GM18526 (cell line): Measurements from ENCODE around the gene AUP1.

Experiments
- POLR2A ChIP-seq: IDR thresholded peaks from 3 replicates; pipeline ENCODE4 v1.6.1; 2011; ENCODE audit not compliant: insufficient read length; ENCODE audit errors: extremely low read depth

AUP1 gene

GRCh38 chr2:74482801-74483674 is 46.5 kb downstream of the AUP1 start, which contains the start of the genes CCDC142 and TTC31:
Gene CCDC142 (minus strand): TSS chr2:74482998. CDS start chr2:74482837, 161 bp downstream.
Gene TTC31 (plus strand): TSS chr2:74483081. CDS start chr2:74483096, 15 bp downstream.
- TF ChIP-seq POLR2A = peak; percentile 79

- no peak for TF ChIP-seq POLR2A
Measured at GRCh38 chr2:74481961-74482800, 47.3 kb downstream of the AUP1 start.

- no peak for TF ChIP-seq POLR2A
Measured at GRCh38 chr2:74481431-74481830, 48.1 kb downstream of the AUP1 start.
